Measurements from ENCODE around the gene NAGK.
"Not testable (repeated sequence)": the region's sequence is repeated elsewhere in the genome, so short reads cannot be mapped to it uniquely, and the experiment has no call there.

NAGK gene

GRCh38 chr2:71068218-71069035 lies at the start of gene NAGK:
NAGK (plus strand) TSS chr2:71068648; CDS start chr2:71068684, 36 bp downstream.
- peak; percentile 74 for DNase-seq (ENCODE audit: low read depth)

DNA sequence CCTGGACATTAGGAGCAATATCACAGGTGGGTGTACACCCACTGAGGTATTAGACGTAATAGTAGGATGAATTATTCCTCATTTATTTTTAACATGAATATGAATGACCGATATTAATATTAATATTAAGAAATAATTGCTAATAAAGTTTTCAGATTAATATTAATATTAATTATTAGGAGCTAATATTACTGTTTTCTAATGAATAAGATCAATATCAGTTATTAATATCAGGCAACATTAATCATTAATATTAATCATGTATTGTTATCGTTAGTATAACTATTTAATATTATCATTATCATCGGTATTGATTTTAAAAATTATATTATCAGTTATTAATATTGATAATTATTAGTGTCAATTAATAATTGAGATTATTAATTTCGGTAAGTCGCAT lies 48.5 kb upstream of the NAGK start:
- DNase-seq (ENCODE audit: low read depth), result not testable (repeated sequence)

GRCh38 chr2:71021394-71021793 lies 47.1 kb upstream of the NAGK start:
- DNase-seq (ENCODE audit: low read depth), result not testable (repeated sequence)

DNA sequence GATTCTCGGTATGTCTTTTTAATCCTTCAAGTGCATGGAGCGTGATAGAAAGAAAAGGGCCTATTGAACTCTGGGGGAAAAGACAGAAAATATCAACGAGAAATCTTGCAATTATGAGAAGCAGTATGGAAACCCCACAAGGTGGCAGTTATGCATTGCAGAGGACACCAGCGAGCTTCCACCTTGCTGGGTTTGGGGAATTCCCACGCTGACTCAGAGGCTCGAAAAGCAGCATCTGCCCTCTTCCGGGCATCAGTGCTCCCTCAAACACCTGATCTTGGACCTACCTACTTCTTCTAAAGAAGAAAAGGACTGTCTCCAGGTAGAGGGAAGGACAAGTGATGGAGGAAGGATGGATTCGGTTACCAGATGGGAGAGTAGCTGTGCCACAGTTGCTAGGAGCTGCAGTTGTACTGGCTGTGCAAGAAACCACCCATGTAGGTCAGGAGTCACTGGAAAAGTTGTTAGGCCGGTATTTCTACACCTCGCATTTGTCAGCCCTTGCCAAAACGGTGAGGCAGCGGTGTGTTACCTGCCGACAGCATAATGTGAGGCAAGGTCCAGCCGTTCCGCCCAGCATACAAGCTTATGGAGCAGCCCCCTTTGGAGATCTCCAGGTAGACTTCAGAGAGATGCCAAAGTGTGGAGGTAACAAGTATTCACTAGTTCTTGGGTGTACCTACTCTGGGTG lies 44.8 kb upstream of the NAGK start:
- DNase-seq (ENCODE audit: low read depth), result not testable (repeated sequence)

DNA sequence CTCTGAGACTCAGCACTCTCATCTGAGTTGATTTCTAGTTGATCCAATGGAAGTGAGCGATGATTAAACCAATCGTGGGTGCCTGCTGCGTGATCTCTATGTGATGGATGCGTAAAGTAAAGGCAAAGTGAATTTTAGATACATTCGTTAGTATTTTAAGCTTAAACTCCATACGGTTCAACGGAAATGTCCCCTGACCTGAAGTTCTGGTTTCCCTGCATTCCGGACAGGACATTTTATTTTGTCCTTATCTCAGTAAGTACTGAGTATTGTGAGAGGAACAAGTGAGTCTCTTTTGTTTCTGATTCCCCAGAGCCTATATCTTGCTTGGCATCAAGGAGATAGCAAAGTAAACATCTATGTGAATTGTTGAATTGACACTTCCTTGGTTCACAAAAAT lies 32.2 kb upstream of the NAGK start:
- not testable (repeated sequence) for DNase-seq (ENCODE audit: low read depth)

DNA sequence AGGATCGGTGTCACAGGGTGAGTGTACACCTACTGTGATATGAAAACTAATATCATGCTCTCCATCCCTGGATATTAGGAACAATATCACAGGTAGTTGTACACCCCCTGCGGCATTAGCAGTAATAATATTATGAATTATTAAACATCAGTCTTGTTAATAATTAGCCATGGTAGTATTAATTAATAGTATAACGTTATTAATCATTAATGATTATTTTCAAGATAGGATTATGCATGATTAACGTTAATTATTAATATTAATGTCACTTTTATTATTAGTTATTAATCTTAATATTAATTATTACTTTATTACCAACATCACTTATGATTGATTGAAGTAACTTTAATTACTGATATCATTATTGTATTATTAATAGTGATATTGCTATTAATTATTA lies 26.2 kb upstream of the NAGK start:
- DNase-seq (ENCODE audit: low read depth), result no peak

- no peak for DNase-seq (ENCODE audit: low read depth)
These were observed 24.7 kb upstream of the NAGK start for GRCh38 chr2:71043531-71044407.

- DNase-seq (ENCODE audit: low read depth), result no peak
These were observed 23.3 kb upstream of the NAGK start for GRCh38 chr2:71045151-71045550.

DNA sequence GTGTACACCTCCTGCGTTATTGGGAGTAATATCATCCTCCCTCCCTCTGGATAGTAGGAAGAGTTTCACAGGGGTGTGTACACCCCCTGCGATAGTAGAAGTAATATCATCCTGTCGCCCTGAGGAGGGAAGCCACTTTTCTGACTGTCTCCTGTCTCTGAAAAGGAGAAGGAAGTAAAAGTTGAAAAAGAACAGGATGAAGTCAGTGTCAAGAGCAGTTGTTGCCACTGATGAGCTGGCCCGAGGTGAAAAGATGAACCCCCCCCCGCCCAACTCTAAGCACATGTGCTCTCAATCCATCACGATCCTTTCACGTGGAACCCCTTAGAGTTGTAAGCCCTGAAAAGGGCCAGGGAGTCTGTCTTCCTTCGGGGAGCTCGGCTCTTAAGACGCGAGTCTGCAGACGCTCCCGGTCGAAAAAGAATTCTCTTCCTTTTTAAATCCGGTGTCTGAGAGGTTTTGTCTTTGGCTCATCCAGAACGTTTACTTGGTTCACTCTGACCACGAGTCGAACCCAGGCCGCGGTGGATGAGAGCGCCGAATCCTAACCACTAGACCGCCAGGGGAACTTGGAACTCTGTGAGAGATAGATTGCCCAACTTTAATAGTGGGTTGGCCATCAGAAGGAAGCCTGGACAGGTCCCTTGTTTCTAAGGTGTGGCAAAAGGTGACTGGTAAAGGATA lies 22.4 kb upstream of the NAGK start:
- DNase-seq (ENCODE audit: low read depth), result no peak

DNA sequence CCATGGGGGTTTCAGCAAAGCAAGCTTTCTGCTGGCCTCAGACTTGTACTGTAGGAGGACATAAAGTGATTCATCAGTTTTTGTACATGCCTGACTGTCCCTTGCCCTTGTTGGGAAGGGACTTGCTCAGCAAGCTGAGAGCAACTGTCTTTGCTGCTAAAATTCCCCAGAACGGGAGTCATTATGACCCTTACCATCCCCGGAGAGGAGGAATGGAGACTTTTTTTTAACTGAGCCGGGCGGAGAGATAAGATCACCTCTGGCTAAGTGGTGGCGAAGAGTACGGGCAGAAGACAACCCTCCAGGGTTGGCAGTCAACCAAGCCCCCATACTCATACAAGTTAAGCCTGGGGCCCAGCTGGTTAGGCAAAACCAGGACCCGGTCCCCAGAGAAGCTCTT lies 20.4 kb upstream of the NAGK start:
- DNase-seq (ENCODE audit: low read depth), result no peak

GRCh38 chr2:71049704-71050360 lies 18.6 kb upstream of the NAGK start:
- DNase-seq (ENCODE audit: low read depth), result not testable (repeated sequence)

DNA sequence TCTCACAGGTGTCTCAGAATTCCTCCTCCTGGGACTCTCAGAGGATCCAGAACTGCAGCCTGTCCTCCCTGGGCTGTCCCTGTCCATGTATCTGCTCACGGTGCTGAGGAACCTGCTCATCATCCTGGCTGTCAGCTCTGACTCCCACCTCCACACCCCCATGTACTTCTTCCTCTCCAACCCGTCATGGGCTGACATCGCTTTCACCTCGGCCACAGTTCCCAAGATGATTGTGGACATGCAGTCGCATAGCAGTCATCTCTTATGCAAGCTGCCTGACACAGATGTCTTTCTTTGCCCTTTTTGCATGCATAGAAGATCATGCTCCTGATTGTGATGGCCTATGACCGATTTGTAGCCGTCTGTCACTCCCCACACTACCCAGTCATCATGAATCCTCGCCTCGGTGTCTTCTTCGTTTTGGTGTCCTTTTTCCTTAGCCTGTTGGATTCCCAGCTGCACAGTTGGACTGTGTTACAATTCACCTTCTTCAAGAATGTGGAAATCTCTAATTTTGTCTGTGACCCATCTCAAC lies 13.2 kb upstream of the NAGK start:
- not testable (repeated sequence) for DNase-seq (ENCODE audit: low read depth)

DNA sequence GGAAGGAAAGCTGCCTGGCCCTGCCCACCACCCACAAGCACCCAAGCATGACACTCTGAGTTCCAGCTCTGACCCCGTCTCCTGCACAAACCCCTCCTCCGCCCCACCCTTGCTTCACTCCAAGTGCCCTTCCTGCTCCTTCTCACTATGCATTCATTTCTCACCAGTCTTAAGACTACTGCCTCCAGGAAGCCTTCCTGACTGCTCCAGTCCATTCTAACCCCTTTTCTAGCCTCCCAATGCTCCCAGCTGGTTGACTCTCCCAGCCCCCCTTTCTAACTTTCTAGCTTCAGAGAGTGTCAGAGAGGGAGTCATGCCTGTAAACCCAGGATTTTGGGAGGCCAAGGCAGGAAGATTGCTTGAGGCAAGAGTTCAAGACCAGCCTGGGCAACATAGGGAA lies 8.2 kb upstream of the NAGK start:
- DNase-seq (ENCODE audit: low read depth), result no peak

- DNase-seq (ENCODE audit: low read depth), result no peak
These were observed 7.6 kb upstream of the NAGK start for GRCh38 chr2:71060871-71061270.

GRCh38 chr2:71063216-71063615 lies 5.2 kb upstream of the NAGK start:
- no peak for DNase-seq (ENCODE audit: low read depth)

GRCh38 chr2:71064110-71064611 lies 4.3 kb upstream of the NAGK start:
- no peak for DNase-seq (ENCODE audit: low read depth)

- DNase-seq (ENCODE audit: low read depth), result no peak
These were observed 3.5 kb upstream of the NAGK start for GRCh38 chr2:71064754-71065621.

DNA sequence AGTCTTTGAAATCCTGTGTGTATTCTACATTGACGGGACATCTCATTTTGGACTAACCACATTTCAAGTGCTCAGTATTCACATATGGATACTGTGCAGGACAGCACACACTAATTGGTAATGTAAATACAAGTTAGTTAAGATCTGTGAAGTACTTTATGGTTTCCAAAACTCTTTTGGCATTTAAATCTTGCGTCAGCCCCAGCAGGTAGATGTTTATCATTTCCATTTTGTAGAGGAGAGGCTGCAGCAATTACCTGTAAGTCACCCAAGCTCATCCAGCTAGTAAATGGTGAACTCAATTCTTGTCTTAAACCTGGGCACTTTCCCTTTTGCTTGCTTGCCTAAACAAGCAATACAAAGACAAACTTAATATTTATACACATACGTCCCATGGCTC lies 1.6 kb upstream of the NAGK start:
- no peak for DNase-seq (ENCODE audit: low read depth)

DNA sequence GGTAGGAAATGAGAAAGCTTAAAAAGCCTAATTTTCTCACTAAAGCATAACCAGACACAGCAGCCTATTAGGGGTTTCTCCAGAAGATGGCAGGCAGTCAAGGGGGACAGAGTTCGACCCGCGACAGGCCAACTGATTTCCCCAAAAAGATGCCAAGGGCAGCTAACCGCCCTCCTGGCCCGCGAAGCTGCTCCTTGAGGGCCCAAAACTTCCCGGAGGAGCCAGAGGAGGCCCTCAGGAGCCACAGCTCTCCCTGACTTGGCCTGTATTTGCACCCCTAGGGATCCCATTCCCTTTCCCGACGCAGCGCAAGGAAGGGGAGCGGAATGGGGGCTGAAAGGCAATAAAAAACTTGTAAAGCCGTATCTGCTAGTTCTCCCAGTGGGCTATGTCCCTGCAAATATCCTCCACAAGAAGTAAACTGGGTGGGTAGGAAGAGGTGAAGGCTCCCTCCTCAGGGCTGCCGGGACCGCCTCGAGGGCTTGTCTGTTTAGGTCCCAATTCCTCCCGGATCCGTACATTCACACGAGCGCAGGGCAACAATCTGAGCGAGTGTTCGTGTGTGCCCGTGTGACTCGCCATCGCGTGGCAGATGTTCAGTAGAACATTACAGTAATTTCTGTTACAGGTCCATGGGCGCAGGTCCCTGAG lies 756 bp upstream of the NAGK start:
- no peak for DNase-seq (ENCODE audit: low read depth)
